Measurements from ENCODE around the gene ZNF780A. TPM values are rescaled to one million over a fixed set of nuclear protein-coding genes. Genes with fewer than 3 reads are reported as not detected.
A peak's percentile ranks its signal among the peaks of the same experiment; 100 is the strongest.

ZNF780A gene
- total RNA-seq (2014; rRNA removed; shearing (Covaris generic)) (6.1 and 7.2 TPM in 2 replicates), polyA plus RNA-seq (2016; fragmentation: Nextera tagmentation; extraction: Ambion mirVana) (3.6 and 3.9 TPM in 2 replicates)

DNA sequence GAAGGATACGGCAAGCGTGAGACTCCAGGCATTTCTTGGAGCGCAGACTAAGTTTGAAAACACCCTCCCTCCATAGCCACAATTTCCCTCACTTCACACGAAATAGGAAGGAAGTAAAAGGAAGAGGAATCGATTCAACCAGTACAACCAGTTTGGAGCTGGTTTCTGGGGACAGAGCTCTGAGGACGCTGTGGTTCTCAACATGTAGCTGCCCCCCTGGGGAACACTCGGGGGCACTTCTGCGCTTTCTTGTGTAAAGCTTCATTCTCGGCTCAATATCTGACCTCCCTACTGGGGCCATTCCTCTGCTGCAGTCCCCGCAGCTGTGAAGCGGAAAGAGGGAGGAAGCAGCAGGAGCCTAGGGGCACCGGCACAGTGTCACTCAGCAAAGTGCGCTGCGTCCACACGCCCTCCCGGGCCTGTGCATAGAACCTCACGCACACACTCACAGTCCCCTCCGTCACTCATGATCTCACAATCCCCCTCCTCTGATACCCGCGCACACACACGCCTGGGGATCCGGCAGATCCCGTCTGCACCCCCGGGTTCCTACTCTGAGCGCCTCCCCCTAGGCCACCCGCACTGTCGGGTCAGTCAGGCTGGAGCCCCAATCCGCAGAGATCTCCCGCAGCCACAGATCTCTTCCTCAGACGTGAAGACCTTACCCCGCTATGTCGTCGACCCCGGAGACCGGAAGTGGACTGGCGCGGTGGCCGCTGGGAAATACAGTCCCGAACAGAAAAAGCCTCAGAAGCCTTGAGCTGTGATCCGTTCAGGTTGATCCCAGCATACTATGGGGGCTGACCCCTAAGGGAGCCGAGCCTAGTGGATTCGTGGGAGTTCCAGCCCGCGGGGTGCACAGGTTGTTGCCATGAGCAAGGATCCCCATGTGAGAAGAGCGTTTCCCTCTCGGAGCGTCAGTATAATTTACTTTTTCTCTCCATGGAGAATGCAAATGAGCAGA is at the start of gene ZNF780A:
Gene ZNF780A, minus strand, starts transcription at position 703 of the 964 bp plus-strand sequence. CDS start 6,190 bp downstream, outside the sequence.
- H3F3A ChIP-seq (ENCODE audit: insufficient read depth) = no peaks in the 10 kb centered on the region
- peaks cover 52% of the 10 kb centered on the region for H3K79me2 ChIP-seq (ENCODE audit: insufficient read depth)
- H3K9ac ChIP-seq = peak within 1 kb of the TSS; percentile 89
- no peak for TF ChIP-seq EZH2phosphoT487 (IDR thresholded peaks at IDR 0.05; ENCODE audit: insufficient read depth, low read depth)
- no peak for TF ChIP-seq EZH2 (IDR thresholded peaks at IDR 0.05; ENCODE audit: insufficient read depth, poor library complexity, severe bottlenecking)
- no peaks in the 10 kb centered on the region for H3K9me2 ChIP-seq (ENCODE audit: insufficient read depth)
- H3K36me3 ChIP-seq (ENCODE audit: low read depth) = no peaks in the 10 kb centered on the region
- WGBS, 2 experiments (ENCODE audit: low coverage in 1 of 2, low lambda C conversion rate in 2 of 2, missing lambda C conversion rate in 2 of 2) = 1 to 2% methylated on average over 45 to 47 of the region's 47 CpGs
- peaks cover 10% of the 10 kb centered on the region; the same call in 1 of the 2 replicates for H3K4me1 ChIP-seq (ENCODE audit: insufficient read depth)
- peak within 1 kb of the TSS; percentile 90 for H3K4me2 ChIP-seq (ENCODE audit: unreplicated experiment)
- in situ Hi-C loops (cut with MboI) = no loop called here
- DNase-seq = peak; percentile 76
- H3K27me3 ChIP-seq (replicated peaks; ENCODE audit: insufficient read depth) = no peaks in the 10 kb centered on the region
- H3K4me3 ChIP-seq = peak within 1 kb of the TSS; percentile 94
- no peaks in the 10 kb centered on the region for H4K20me1 ChIP-seq (ENCODE audit: insufficient read depth)
- H2AFZ ChIP-seq = peak within 1 kb of the TSS; percentile 99
- H3K9me3 ChIP-seq (ENCODE audit: low read depth) = no peaks in the 10 kb centered on the region
- H3K27ac ChIP-seq = peak within 1 kb of the TSS; percentile 72

DNA sequence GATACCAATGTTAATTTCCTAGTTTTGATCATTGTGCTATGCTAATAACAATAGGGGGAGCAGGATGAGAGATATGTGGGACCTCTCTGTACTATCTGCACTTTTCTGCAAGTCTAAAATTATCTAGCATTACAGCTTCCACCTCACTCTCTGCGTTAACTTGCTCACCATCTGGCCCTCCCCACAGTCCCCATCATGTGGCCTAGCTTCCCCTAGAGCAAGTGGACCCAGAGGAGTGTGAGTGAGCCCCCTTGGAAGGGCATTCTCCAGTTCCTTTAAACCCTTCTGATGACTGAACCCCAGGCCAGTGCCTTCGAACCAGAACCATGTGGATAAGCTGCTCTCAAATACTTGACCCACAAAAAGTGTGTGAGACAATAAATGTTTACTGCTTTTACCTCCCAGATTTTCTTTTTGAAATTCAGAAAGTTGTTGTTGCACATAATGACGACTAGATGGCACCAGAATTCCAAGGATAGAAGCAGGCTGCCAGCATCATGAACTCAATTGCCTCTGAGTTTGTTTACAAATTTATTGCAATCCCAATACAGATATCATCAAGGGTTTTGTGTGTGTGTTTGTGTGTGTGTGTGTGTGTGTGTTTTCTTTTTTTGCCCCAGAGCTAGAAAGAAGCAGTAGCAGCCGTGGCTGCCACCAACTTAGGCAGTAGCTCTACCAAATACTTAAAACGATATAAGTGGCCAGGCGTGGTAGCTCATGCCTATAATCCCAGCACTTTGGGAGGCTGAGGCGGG is 49.0 kb upstream of the ZNF780A start:
- no peaks in the 10 kb centered on the region for H3K36me3 ChIP-seq (ENCODE audit: low read depth)
- in situ Hi-C loops (cut with MboI) = loop anchor here (5.0 kb wide), 1 partner anchor 83 kb away; no protein-coding TSS in a partner anchor
- WGBS, 2 experiments (ENCODE audit: low coverage in 1 of 2, low lambda C conversion rate in 2 of 2, missing lambda C conversion rate in 2 of 2) = 10 to 18% methylated on average over 7 of the region's 7 CpGs

DNA sequence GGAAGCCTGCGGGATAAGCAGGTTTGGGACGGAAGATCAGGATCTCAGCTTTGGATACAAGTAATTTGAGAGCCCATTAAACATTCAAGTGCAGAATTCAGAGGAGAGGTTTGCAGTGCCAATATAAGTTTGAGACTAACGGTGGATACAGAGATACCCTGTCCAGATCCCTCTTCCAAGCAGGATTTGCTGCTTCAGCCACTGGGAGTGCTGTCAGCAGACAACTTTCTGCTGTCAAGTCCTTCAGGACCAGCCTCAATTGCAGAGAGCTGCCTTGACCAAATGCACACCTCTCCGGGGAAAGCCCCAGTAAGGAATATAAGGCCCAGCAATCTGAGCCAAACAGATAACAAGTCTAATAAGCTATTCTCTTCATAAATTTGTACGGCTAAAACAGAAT is 46.1 kb upstream of the ZNF780A start:
- H3K9ac ChIP-seq = no peak overlapping the region

More for the DNA sequence above, 49.0 kb upstream of the ZNF780A start:
- no peak for TF ChIP-seq EZH2 (IDR thresholded peaks at IDR 0.05; ENCODE audit: insufficient read depth, poor library complexity, severe bottlenecking)
- no peaks in the 10 kb centered on the region for H3K79me2 ChIP-seq (ENCODE audit: insufficient read depth)
- no peak overlapping the region for H3K4me2 ChIP-seq (ENCODE audit: unreplicated experiment)
- H3F3A ChIP-seq (ENCODE audit: insufficient read depth) = no peaks in the 10 kb centered on the region
- H3K9me3 ChIP-seq (ENCODE audit: low read depth) = no peaks in the 10 kb centered on the region
- H3K27ac ChIP-seq = no peak overlapping the region
- H3K9me2 ChIP-seq (ENCODE audit: insufficient read depth) = no peaks in the 10 kb centered on the region
- H2AFZ ChIP-seq = no peak overlapping the region
- H3K27me3 ChIP-seq (replicated peaks; ENCODE audit: insufficient read depth) = peaks cover 15% of the 10 kb centered on the region
- no peaks in the 10 kb centered on the region for H3K4me1 ChIP-seq (ENCODE audit: insufficient read depth)
- no peaks in the 10 kb centered on the region for H4K20me1 ChIP-seq (ENCODE audit: insufficient read depth)
- DNase-seq = peak; percentile 78
- H3K4me3 ChIP-seq = no peak overlapping the region
- H3K9ac ChIP-seq = no peak overlapping the region

DNA sequence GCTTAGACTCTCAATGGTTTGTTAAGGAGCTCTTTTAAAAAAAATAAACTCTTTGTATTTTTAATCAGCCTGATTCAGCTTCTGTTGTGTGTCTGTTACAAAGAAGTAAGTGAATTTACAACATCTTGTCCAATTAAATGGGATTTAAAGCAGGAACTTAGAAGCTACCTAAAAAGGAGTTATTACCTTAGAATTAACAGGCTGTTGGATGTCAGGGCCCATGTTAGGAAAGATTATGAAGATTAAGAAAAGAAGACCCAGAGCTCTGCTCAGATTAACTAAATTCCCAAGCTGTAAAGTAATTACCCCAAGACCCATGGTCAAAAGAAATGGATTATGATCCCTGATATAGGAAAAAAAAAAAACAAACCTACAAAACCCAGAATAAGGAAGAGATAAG is 44.1 kb upstream of the ZNF780A start:
- TF ChIP-seq EZH2phosphoT487 (IDR thresholded peaks at IDR 0.05; ENCODE audit: insufficient read depth, low read depth) = no peak
- TF ChIP-seq EZH2 (IDR thresholded peaks at IDR 0.05; ENCODE audit: insufficient read depth, poor library complexity, severe bottlenecking) = no peak
- peaks cover 25% of the 10 kb centered on the region for H3K27me3 ChIP-seq (replicated peaks; ENCODE audit: insufficient read depth)
- H3K79me2 ChIP-seq (ENCODE audit: insufficient read depth) = no peaks in the 10 kb centered on the region
- H3K4me2 ChIP-seq (ENCODE audit: unreplicated experiment) = no peak overlapping the region
- H3K4me1 ChIP-seq (ENCODE audit: insufficient read depth) = no peaks in the 10 kb centered on the region
- no peak overlapping the region for H3K4me3 ChIP-seq
- no peaks in the 10 kb centered on the region for H3K36me3 ChIP-seq (ENCODE audit: low read depth)
- no peak overlapping the region for H3K27ac ChIP-seq
- H3K9ac ChIP-seq = no peak overlapping the region
- H3K9me2 ChIP-seq (ENCODE audit: insufficient read depth) = no peaks in the 10 kb centered on the region
- no peaks in the 10 kb centered on the region for H3K9me3 ChIP-seq (ENCODE audit: low read depth)
- no peaks in the 10 kb centered on the region for H4K20me1 ChIP-seq (ENCODE audit: insufficient read depth)
- DNase-seq = no peak
- in situ Hi-C loops (cut with MboI) = no loop called here
- no peak overlapping the region for H2AFZ ChIP-seq
- H3F3A ChIP-seq (ENCODE audit: insufficient read depth) = no peaks in the 10 kb centered on the region

More for the DNA sequence above, 46.1 kb upstream of the ZNF780A start:
- Histone ChIP-seq H3K4me1 (ENCODE audit: insufficient read depth) (no peaks in the 10 kb centered on the region), H3K9me3 (ENCODE audit: low read depth) (no peaks in the 10 kb centered on the region), H4K20me1 (ENCODE audit: insufficient read depth) (no peaks in the 10 kb centered on the region), H3F3A (ENCODE audit: insufficient read depth) (no peaks in the 10 kb centered on the region), H3K36me3 (ENCODE audit: low read depth) (no peaks in the 10 kb centered on the region), H3K79me2 (ENCODE audit: insufficient read depth) (no peaks in the 10 kb centered on the region), H3K27me3 (replicated peaks; ENCODE audit: insufficient read depth) (peaks cover 17% of the 10 kb centered on the region), H3K27ac (no peak overlapping the region), H3K4me3 (no peak overlapping the region), H3K9me2 (ENCODE audit: insufficient read depth) (no peaks in the 10 kb centered on the region), H2AFZ (no peak overlapping the region), H3K4me2 (ENCODE audit: unreplicated experiment) (no peak overlapping the region)
- DNase-seq = no peak
- TF ChIP-seq EZH2 (IDR thresholded peaks at IDR 0.05; ENCODE audit: insufficient read depth, poor library complexity, severe bottlenecking) = no peak
- no peak for TF ChIP-seq EZH2phosphoT487 (IDR thresholded peaks at IDR 0.05; ENCODE audit: insufficient read depth, low read depth)
- 37 to 48% methylated on average over 5 of the region's 5 CpGs for WGBS, 2 experiments (ENCODE audit: low coverage in 1 of 2, low lambda C conversion rate in 2 of 2, missing lambda C conversion rate in 2 of 2)
- in situ Hi-C loops (cut with MboI) = no loop called here

Measured in GM23248 (cell line).